ENCODE data around the gene ACAD11.
"Not testable (repeated sequence)": the region's sequence is repeated elsewhere in the genome, so short reads cannot be mapped to it uniquely, and the experiment has no call there.

Gene ACAD11

GRCh38 chr3:132650153-132650552, 9.5 kb downstream of the ACAD11 start:
- no peak for DNase-seq

- no peak for DNase-seq
Measured at GRCh38 chr3:132645058-132645457, 14.6 kb downstream of the ACAD11 start.

- DNase-seq: no peak
Measured at GRCh38 chr3:132643366-132643765, 16.2 kb downstream of the ACAD11 start.

- DNase-seq: no peak
Measured at GRCh38 chr3:132642539-132642847, 17.1 kb downstream of the ACAD11 start.

- DNase-seq: no peak
Measured at GRCh38 chr3:132641837-132642538, 17.6 kb downstream of the ACAD11 start.

- not testable (repeated sequence) for DNase-seq
Measured at GRCh38 chr3:132641427-132641826, 18.2 kb downstream of the ACAD11 start.

- no peak for DNase-seq
Measured at GRCh38 chr3:132638706-132639105, 20.9 kb downstream of the ACAD11 start.

GRCh38 chr3:132637590-132637989, 22.0 kb downstream of the ACAD11 start:
- no peak for DNase-seq

GRCh38 chr3:132635052-132635451, 24.6 kb downstream of the ACAD11 start:
- DNase-seq: no peak

- DNase-seq: no peak
Measured at GRCh38 chr3:132630612-132631011, 29.0 kb downstream of the ACAD11 start.

GRCh38 chr3:132629928-132630327, 29.7 kb downstream of the ACAD11 start:
- DNase-seq: no peak

- no peak for DNase-seq
Measured at GRCh38 chr3:132628157-132628556, 31.5 kb downstream of the ACAD11 start.

GRCh38 chr3:132626955-132627354, 32.7 kb downstream of the ACAD11 start:
- DNase-seq: no peak

GRCh38 chr3:132625613-132626012, 34.0 kb downstream of the ACAD11 start:
- no peak for DNase-seq

GRCh38 chr3:132624790-132625189, 34.8 kb downstream of the ACAD11 start:
- no peak for DNase-seq

- DNase-seq: no peak
Measured at GRCh38 chr3:132623646-132624045, 36.0 kb downstream of the ACAD11 start.

GRCh38 chr3:132622761-132623160, 36.8 kb downstream of the ACAD11 start:
- DNase-seq: no peak

GRCh38 chr3:132622148-132622547, 37.5 kb downstream of the ACAD11 start:
- no peak for DNase-seq

- DNase-seq: no peak
Measured at GRCh38 chr3:132616780-132617179, 42.8 kb downstream of the ACAD11 start.

GRCh38 chr3:132615881-132616280, 43.7 kb downstream of the ACAD11 start:
- DNase-seq: no peak

GRCh38 chr3:132615301-132615700, 44.3 kb downstream of the ACAD11 start:
- not testable (repeated sequence) for DNase-seq

- not testable (repeated sequence) for DNase-seq
Measured at GRCh38 chr3:132606620-132607019, 53.0 kb downstream of the ACAD11 start.

GRCh38 chr3:132606085-132606484, 53.5 kb downstream of the ACAD11 start:
- DNase-seq: no peak

GRCh38 chr3:132605374-132605792, 54.2 kb downstream of the ACAD11 start:
- DNase-seq: no peak

- not testable (repeated sequence) for DNase-seq
Measured at GRCh38 chr3:132600614-132601013, 59.0 kb downstream of the ACAD11 start.

Data from C1 segment of cervical spinal cord (tissue), 14 donors.